Activated CD4-positive, alpha-beta T cell treated with anti-CD3 and anti-CD28 coated beads, Interleukin-2, amount 50 U/mL, for 4 hours (primary cell): ENCODE results near the gene FKBP5.
"Not testable (repeated sequence)": the region's sequence is repeated elsewhere in the genome, so short reads cannot be mapped to it uniquely, and the experiment has no call there.

ENCODE experiments used
- DNase-seq, 2 experiments: peaks; one replicate each; pipeline ENCODE4 v3.0.0-alpha.2; 2020

FKBP5 gene

GRCh38 chr6:35690006-35690405 is 1.3 kb upstream of the FKBP5 start:
- DNase-seq = not testable (repeated sequence)

- DNase-seq = peak; percentile 34 to 45
Observed at GRCh38 chr6:35687658-35688604, 784 bp downstream of the FKBP5 start.

GRCh38 chr6:35686873-35687555 is 1.7 kb downstream of the FKBP5 start:
- no peak for DNase-seq

GRCh38 chr6:35686436-35686835 is 2.3 kb downstream of the FKBP5 start:
- DNase-seq = no peak

- no peak for DNase-seq
Observed at GRCh38 chr6:35683267-35683666, 5.4 kb downstream of the FKBP5 start.

- DNase-seq = no peak
Observed at GRCh38 chr6:35681298-35681697, 7.4 kb downstream of the FKBP5 start.

GRCh38 chr6:35679399-35679798 is 9.3 kb downstream of the FKBP5 start:
- no peak for DNase-seq

- no peak for DNase-seq
Observed at GRCh38 chr6:35678814-35679213, 9.9 kb downstream of the FKBP5 start.

- no peak for DNase-seq
Observed at GRCh38 chr6:35678021-35678654, 10.6 kb downstream of the FKBP5 start.

- no peak for DNase-seq
Observed at GRCh38 chr6:35677456-35677855, 11.3 kb downstream of the FKBP5 start.

GRCh38 chr6:35675871-35676459 is 12.8 kb downstream of the FKBP5 start:
- no peak for DNase-seq

- no peak for DNase-seq
Observed at GRCh38 chr6:35674594-35674993, 14.1 kb downstream of the FKBP5 start.

GRCh38 chr6:35673755-35674154 is 15.0 kb downstream of the FKBP5 start:
- DNase-seq = no peak

- DNase-seq = not testable (repeated sequence)
Observed at GRCh38 chr6:35673284-35673666, 15.4 kb downstream of the FKBP5 start.

GRCh38 chr6:35670453-35670852 is 18.3 kb downstream of the FKBP5 start:
- DNase-seq = not testable (repeated sequence)

GRCh38 chr6:35669451-35670045 is 19.2 kb downstream of the FKBP5 start:
- no peak for DNase-seq

- DNase-seq = no peak
Observed at GRCh38 chr6:35668744-35669450, 19.8 kb downstream of the FKBP5 start.

- no peak for DNase-seq
Observed at GRCh38 chr6:35668096-35668495, 20.6 kb downstream of the FKBP5 start.

- DNase-seq = no peak
Observed at GRCh38 chr6:35665573-35665972, 23.1 kb downstream of the FKBP5 start.

GRCh38 chr6:35664945-35665344 is 23.8 kb downstream of the FKBP5 start:
- no peak for DNase-seq

GRCh38 chr6:35663447-35664235 is 25.1 kb downstream of the FKBP5 start:
- DNase-seq = no peak
